Measurements from ENCODE around the gene GABARAPL1. TPM values are rescaled to one million over a fixed set of nuclear protein-coding genes. Genes with fewer than 3 reads are reported as not detected.
"Not testable (repeated sequence)": the region's sequence is repeated elsewhere in the genome, so short reads cannot be mapped to it uniquely, and the experiment has no call there.

Gene GABARAPL1
- total RNA-seq, 1 donor from 2014 or later = 74.7 TPM

- no peak within 1 kb of the TSS for H3K4me3 Mint-ChIP-seq (ENCODE audit: unreplicated experiment)
- peaks cover 20% of the 10 kb centered on the region for H3K27me3 Mint-ChIP-seq (ENCODE audit: unreplicated experiment)
- H3K4me1 Mint-ChIP-seq (ENCODE audit: unreplicated experiment) = no peaks in the 10 kb centered on the region
- no peaks in the 10 kb centered on the region for H3K36me3 Mint-ChIP-seq (ENCODE audit: unreplicated experiment)
- no peak for DNase-seq (ENCODE audit: extremely low spot score, unreplicated experiment)
- H3K9me3 Mint-ChIP-seq (ENCODE audit: unreplicated experiment) = no peaks in the 10 kb centered on the region
- TF ChIP-seq, protein P1, sequence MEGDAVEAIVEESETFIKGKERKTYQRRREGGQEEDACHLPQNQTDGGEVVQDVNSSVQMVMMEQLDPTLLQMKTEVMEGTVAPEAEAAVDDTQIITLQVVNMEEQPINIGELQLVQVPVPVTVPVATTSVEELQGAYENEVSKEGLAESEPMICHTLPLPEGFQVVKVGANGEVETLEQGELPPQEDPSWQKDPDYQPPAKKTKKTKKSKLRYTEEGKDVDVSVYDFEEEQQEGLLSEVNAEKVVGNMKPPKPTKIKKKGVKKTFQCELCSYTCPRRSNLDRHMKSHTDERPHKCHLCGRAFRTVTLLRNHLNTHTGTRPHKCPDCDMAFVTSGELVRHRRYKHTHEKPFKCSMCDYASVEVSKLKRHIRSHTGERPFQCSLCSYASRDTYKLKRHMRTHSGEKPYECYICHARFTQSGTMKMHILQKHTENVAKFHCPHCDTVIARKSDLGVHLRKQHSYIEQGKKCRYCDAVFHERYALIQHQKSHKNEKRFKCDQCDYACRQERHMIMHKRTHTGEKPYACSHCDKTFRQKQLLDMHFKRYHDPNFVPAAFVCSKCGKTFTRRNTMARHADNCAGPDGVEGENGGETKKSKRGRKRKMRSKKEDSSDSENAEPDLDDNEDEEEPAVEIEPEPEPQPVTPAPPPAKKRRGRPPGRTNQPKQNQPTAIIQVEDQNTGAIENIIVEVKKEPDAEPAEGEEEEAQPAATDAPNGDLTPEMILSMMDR (IDR thresholded peaks at IDR 0.05) = no peak
- no peak within 1 kb of the TSS for H3K27ac Mint-ChIP-seq (ENCODE audit: unreplicated experiment)
Measured at GRCh38 chr12:10178821-10179220, 33.9 kb upstream of the GABARAPL1 start, which contains the start of gene TMEM52B. Gene TMEM52B, plus strand, starts transcription at chr12:10179032. Its CDS starts 543 bp downstream, at chr12:10179575.

DNA sequence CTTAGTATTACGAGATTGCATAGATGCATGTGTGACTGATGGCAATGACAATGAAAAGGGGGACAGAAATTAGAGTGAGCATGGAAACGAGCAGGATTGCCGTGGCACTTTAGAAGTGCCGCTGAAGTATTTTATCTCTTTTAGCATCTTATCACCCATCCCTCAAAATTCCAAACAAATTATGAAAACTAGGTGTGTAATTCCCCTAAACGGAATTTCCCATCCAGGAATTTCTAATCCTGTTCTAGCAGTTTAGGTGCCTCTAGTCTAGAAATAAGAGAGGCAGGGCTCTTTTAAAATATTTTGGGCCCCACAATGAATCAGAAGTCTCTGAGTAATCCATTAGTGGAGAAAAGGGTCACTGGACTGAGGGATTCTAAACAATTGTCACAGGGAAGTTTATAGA, 32.9 kb upstream of the GABARAPL1 start:
- no peaks in the 10 kb centered on the region for H3K36me3 Mint-ChIP-seq (ENCODE audit: unreplicated experiment)
- TF ChIP-seq, protein P1 (IDR thresholded peaks at IDR 0.05) = no peak
- no peak overlapping the region for H3K27ac Mint-ChIP-seq (ENCODE audit: unreplicated experiment)
- no peaks in the 10 kb centered on the region for H3K4me1 Mint-ChIP-seq (ENCODE audit: unreplicated experiment)
- no peak for DNase-seq (ENCODE audit: extremely low spot score, unreplicated experiment)
- peaks cover 20% of the 10 kb centered on the region for H3K27me3 Mint-ChIP-seq (ENCODE audit: unreplicated experiment)
- H3K4me3 Mint-ChIP-seq (ENCODE audit: unreplicated experiment) = no peak overlapping the region
- H3K9me3 Mint-ChIP-seq (ENCODE audit: unreplicated experiment) = no peaks in the 10 kb centered on the region

GRCh38 chr12:10182354-10183049, 30.2 kb upstream of the GABARAPL1 start:
- DNase-seq (ENCODE audit: extremely low spot score, unreplicated experiment) = no peak
- no peak overlapping the region for H3K27ac Mint-ChIP-seq (ENCODE audit: unreplicated experiment)
- no peaks in the 10 kb centered on the region for H3K9me3 Mint-ChIP-seq (ENCODE audit: unreplicated experiment)
- no peak overlapping the region for H3K4me3 Mint-ChIP-seq (ENCODE audit: unreplicated experiment)
- H3K36me3 Mint-ChIP-seq (ENCODE audit: unreplicated experiment) = no peaks in the 10 kb centered on the region
- H3K4me1 Mint-ChIP-seq (ENCODE audit: unreplicated experiment) = no peaks in the 10 kb centered on the region
- H3K27me3 Mint-ChIP-seq (ENCODE audit: unreplicated experiment) = peaks cover 12% of the 10 kb centered on the region
- TF ChIP-seq, protein P1 (IDR thresholded peaks at IDR 0.05) = no peak

DNA sequence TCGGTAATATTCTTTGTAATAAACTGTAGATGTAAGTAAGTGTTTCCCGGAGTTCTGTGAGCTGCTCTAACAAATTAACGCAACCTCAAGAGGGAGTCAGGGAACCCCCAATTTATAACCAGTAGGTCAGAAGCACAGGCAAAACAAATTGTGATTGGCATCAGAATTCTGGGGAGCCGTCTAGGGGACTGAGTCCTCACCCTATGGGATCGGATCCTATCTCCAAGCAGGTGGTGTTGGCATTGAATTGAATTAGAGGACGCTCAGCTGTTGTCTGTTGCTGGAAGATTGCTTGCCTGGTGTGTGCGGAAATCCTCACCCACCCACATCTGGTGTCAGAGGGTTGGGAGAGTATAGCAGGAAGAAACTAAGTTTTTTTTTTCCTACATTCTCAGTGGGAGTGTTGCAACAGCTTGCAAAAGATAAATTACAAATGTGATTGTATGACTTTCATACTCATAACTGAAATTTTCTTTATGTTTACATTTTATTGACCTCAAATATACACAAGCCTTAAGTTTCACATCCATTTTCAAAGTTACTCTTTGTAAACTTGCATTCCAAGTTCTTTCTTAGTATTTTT, 28.3 kb upstream of the GABARAPL1 start:
- Mint-ChIP-seq H3K27ac (ENCODE audit: unreplicated experiment) (no peak overlapping the region), H3K4me3 (ENCODE audit: unreplicated experiment) (no peak overlapping the region), H3K4me1 (ENCODE audit: unreplicated experiment) (no peaks in the 10 kb centered on the region), H3K36me3 (ENCODE audit: unreplicated experiment) (no peaks in the 10 kb centered on the region), H3K27me3 (ENCODE audit: unreplicated experiment) (peaks cover 8% of the 10 kb centered on the region), H3K9me3 (ENCODE audit: unreplicated experiment) (no peaks in the 10 kb centered on the region)
- TF ChIP-seq, protein P1 (IDR thresholded peaks at IDR 0.05) = no peak
- no peak for DNase-seq (ENCODE audit: extremely low spot score, unreplicated experiment)

DNA sequence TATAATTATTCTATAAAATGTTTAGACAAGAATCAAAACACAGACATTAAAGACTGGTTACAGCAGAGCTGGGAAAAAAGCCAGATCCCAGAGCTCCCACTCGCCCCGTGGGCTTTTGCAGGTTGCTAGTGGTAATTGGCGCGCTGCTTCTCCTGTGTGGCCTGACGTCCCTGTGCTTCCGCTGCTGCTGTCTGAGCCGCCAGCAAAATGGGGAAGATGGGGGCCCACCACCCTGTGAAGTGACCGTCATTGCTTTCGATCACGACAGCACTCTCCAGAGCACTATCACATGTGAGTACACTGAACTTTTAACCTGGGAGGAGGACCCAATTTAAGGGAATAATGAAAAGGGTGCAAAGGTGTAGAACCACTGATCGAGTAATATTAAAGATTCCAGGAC, 26.4 kb upstream of the GABARAPL1 start:
- H3K27me3 Mint-ChIP-seq (ENCODE audit: unreplicated experiment) = peaks cover 5% of the 10 kb centered on the region
- no peak overlapping the region for H3K4me3 Mint-ChIP-seq (ENCODE audit: unreplicated experiment)
- TF ChIP-seq, protein P1 (IDR thresholded peaks at IDR 0.05) = no peak
- H3K9me3 Mint-ChIP-seq (ENCODE audit: unreplicated experiment) = no peaks in the 10 kb centered on the region
- no peaks in the 10 kb centered on the region for H3K4me1 Mint-ChIP-seq (ENCODE audit: unreplicated experiment)
- DNase-seq (ENCODE audit: extremely low spot score, unreplicated experiment) = no peak
- no peaks in the 10 kb centered on the region for H3K36me3 Mint-ChIP-seq (ENCODE audit: unreplicated experiment)
- H3K27ac Mint-ChIP-seq (ENCODE audit: unreplicated experiment) = no peak overlapping the region

DNA sequence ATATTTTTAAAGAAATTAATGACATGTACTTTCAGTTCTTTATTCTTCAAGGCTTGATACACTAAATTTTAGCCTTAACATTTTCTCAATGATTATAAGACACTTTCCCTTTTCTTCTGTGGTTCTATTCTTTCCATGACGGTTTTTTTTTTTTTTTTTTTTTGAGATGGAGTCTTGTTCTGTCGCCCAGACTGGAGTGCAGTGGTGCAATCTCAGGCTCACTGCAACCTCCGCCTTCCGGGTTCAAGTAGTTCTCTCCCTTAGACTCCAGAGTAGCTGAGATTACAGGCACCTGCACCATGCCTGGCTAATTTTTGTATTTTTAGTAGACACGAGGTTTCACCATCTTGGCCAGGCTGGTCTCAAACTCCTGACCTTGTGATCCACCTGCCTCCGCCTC, 25.7 kb upstream of the GABARAPL1 start:
- not testable (repeated sequence) for H3K9me3 Mint-ChIP-seq (ENCODE audit: unreplicated experiment); DNase-seq (ENCODE audit: extremely low spot score, unreplicated experiment); H3K4me1 Mint-ChIP-seq (ENCODE audit: unreplicated experiment); H3K36me3 Mint-ChIP-seq (ENCODE audit: unreplicated experiment); H3K27ac Mint-ChIP-seq (ENCODE audit: unreplicated experiment); H3K4me3 Mint-ChIP-seq (ENCODE audit: unreplicated experiment); H3K27me3 Mint-ChIP-seq (ENCODE audit: unreplicated experiment)
